Renal cortex interstitium (tissue), 11 donors: ENCODE measurements around the gene HCRTR1. TPM values are rescaled to one million over a fixed set of nuclear protein-coding genes. Genes with fewer than 3 reads are reported as not detected.

Experiments used
- DNase-seq, 11 donors: peaks; one replicate each; pipeline ENCODE4 v3.0.0-alpha.2; 2013; ENCODE audit warnings: low read depth in 9 of 11, low spot score in 4 of 11; ENCODE audit errors: extremely low read depth in 1 of 11
- polyA plus RNA-seq, 3 donors: library from polyadenylated mRNA; unstranded; fragments of 120-200 nt; gene quantifications; one replicate each; pipeline ENCODE4 v1.2.1, GENCODE V29; 2013; ENCODE audit not compliant: insufficient read length in 3 of 3

Gene HCRTR1
- polyA plus RNA-seq, 3 donors = 0.14 to 0.33 TPM; not detected in 1

- DNase-seq = no peak
Measured at GRCh38 chr1:31621498-31621820, 4.0 kb downstream of the HCRTR1 start.

- no peak for DNase-seq
Measured at GRCh38 chr1:31621847-31622730, 4.6 kb downstream of the HCRTR1 start.

- DNase-seq = no peak
Measured at GRCh38 chr1:31623365-31623764, 5.9 kb downstream of the HCRTR1 start.

GRCh38 chr1:31624309-31624708, 6.8 kb downstream of the HCRTR1 start:
- DNase-seq = no peak

- no peak for DNase-seq
Measured at GRCh38 chr1:31624731-31625514, 7.4 kb downstream of the HCRTR1 start.

GRCh38 chr1:31625561-31626222, 8.2 kb downstream of the HCRTR1 start:
- no peak for DNase-seq

GRCh38 chr1:31626223-31627207, 9.0 kb downstream of the HCRTR1 start:
- no peak for DNase-seq

- DNase-seq = no peak
Measured at GRCh38 chr1:31627301-31627929, 9.9 kb downstream of the HCRTR1 start.

GRCh38 chr1:31627930-31628559, 10.6 kb downstream of the HCRTR1 start:
- no peak for DNase-seq

- DNase-seq = no peak
Measured at GRCh38 chr1:31628931-31629556, 11.6 kb downstream of the HCRTR1 start.

GRCh38 chr1:31632649-31633048, 15.2 kb downstream of the HCRTR1 start:
- no peak for DNase-seq

- DNase-seq = no peak
Measured at GRCh38 chr1:31633117-31633516, 15.6 kb downstream of the HCRTR1 start.

GRCh38 chr1:31637915-31638673, 20.6 kb downstream of the HCRTR1 start:
- no peak for DNase-seq

GRCh38 chr1:31639543-31639942, 22.1 kb downstream of the HCRTR1 start:
- DNase-seq = no peak

- DNase-seq = no peak
Measured at GRCh38 chr1:31640179-31640578, 22.7 kb downstream of the HCRTR1 start.

GRCh38 chr1:31640964-31641363, 23.5 kb downstream of the HCRTR1 start:
- no peak for DNase-seq

GRCh38 chr1:31642366-31642765, 24.9 kb downstream of the HCRTR1 start:
- no peak for DNase-seq
